ENCODE data around the gene DNASE1.
"Not testable (repeated sequence)": the region's sequence is repeated elsewhere in the genome, so short reads cannot be mapped to it uniquely, and the experiment has no call there.

DNASE1 gene

GRCh38 chr16:3654249-3654991 lies at the start of gene DNASE1:
Gene DNASE1 (plus strand): TSS chr16:3654691. CDS start chr16:3655374, 683 bp downstream.
- in situ Hi-C loops (cut with MboI; ENCODE audit: low sequenced_read_pairs) = no loop called here

- in situ Hi-C loops (cut with MboI; ENCODE audit: low sequenced_read_pairs) = no loop called here
Measured at GRCh38 chr16:3606441-3606840, 48.0 kb upstream of the DNASE1 start.

- in situ Hi-C loops (cut with MboI; ENCODE audit: low sequenced_read_pairs) = no loop called here
Measured at GRCh38 chr16:3607161-3607560, 47.3 kb upstream of the DNASE1 start.

GRCh38 chr16:3607634-3608033 lies 46.9 kb upstream of the DNASE1 start:
- in situ Hi-C loops (cut with MboI; ENCODE audit: low sequenced_read_pairs) = no loop called here

GRCh38 chr16:3608069-3608468 lies 46.4 kb upstream of the DNASE1 start:
- in situ Hi-C loops (cut with MboI; ENCODE audit: low sequenced_read_pairs) = no loop called here

- in situ Hi-C loops (cut with MboI; ENCODE audit: low sequenced_read_pairs) = not testable (repeated sequence)
Measured at GRCh38 chr16:3608976-3609375, 45.5 kb upstream of the DNASE1 start.

- in situ Hi-C loops (cut with MboI; ENCODE audit: low sequenced_read_pairs) = no loop called here
Measured at GRCh38 chr16:3609895-3610697, 44.4 kb upstream of the DNASE1 start.

GRCh38 chr16:3610698-3611145 lies 43.8 kb upstream of the DNASE1 start:
- in situ Hi-C loops (cut with MboI; ENCODE audit: low sequenced_read_pairs) = no loop called here

- in situ Hi-C loops (cut with MboI; ENCODE audit: low sequenced_read_pairs) = no loop called here
Measured at GRCh38 chr16:3611146-3611975, 43.1 kb upstream of the DNASE1 start, which contains the start of gene SLX4. Gene SLX4 (minus strand): TSS chr16:3611606. CDS start chr16:3608964, 2,642 bp downstream.

GRCh38 chr16:3612510-3613466 lies 41.7 kb upstream of the DNASE1 start:
- in situ Hi-C loops (cut with MboI; ENCODE audit: low sequenced_read_pairs) = no loop called here

- in situ Hi-C loops (cut with MboI; ENCODE audit: low sequenced_read_pairs) = no loop called here
Measured at GRCh38 chr16:3618769-3619141, 35.7 kb upstream of the DNASE1 start.

- in situ Hi-C loops (cut with MboI; ENCODE audit: low sequenced_read_pairs) = no loop called here
Measured at GRCh38 chr16:3623642-3624041, 30.8 kb upstream of the DNASE1 start.

GRCh38 chr16:3625331-3625730 lies 29.2 kb upstream of the DNASE1 start:
- in situ Hi-C loops (cut with MboI; ENCODE audit: low sequenced_read_pairs) = no loop called here

- in situ Hi-C loops (cut with MboI; ENCODE audit: low sequenced_read_pairs) = no loop called here
Measured at GRCh38 chr16:3625911-3626732, 28.4 kb upstream of the DNASE1 start.

- in situ Hi-C loops (cut with MboI; ENCODE audit: low sequenced_read_pairs) = no loop called here
Measured at GRCh38 chr16:3637371-3637923, 17.0 kb upstream of the DNASE1 start.

GRCh38 chr16:3638916-3639644 lies 15.4 kb upstream of the DNASE1 start:
- in situ Hi-C loops (cut with MboI; ENCODE audit: low sequenced_read_pairs) = no loop called here

GRCh38 chr16:3640207-3640606 lies 14.3 kb upstream of the DNASE1 start:
- in situ Hi-C loops (cut with MboI; ENCODE audit: low sequenced_read_pairs) = no loop called here
